Uterus (tissue), 4 donors: ENCODE measurements around the gene COL26A1. TPM values are rescaled to one million over a fixed set of nuclear protein-coding genes. Genes with fewer than 3 reads are reported as not detected.

ENCODE experiments used
- DNase-seq, 2 donors: peaks; one replicate each; pipeline ENCODE4 v3.0.0-alpha.2; 2019 to 2020
- H3K27ac ChIP-seq, 2 donors: fragments of 200-600 bp; sonication (generic); 1 replicate in 1 of 2; 2 replicates in 1 of 2; pipeline ENCODE4 v1.5.1; 2016 to 2018
- H3K27me3 ChIP-seq, 2 donors: fragments of 200-600 bp; sonication (generic); one replicate each; pipeline ENCODE4 v1.5.1; 2018 to 2019; ENCODE audit warnings: control low read depth in 1 of 2
- H3K36me3 ChIP-seq, 2 donors: fragments of 200-600 bp; sonication (generic); one replicate each; pipeline ENCODE4 v1.5.1; 2019; ENCODE audit warnings: control low read depth in 1 of 2
- H3K4me1 ChIP-seq, 2 donors: fragments of 200-600 bp; sonication (generic); one replicate each; pipeline ENCODE4 v1.5.1; 2018 to 2019; ENCODE audit warnings: control low read depth in 1 of 2
- H3K4me3 ChIP-seq, 2 donors: fragments of 200-600 bp; sonication (generic); 1 replicate in 1 of 2; 2 replicates in 1 of 2; pipeline ENCODE4 v1.5.1; 2018 to 2019; ENCODE audit warnings: mild to moderate bottlenecking in 1 of 2
- H3K9me3 ChIP-seq, 2 donors: fragments of 200-600 bp; sonication (generic); one replicate each; pipeline ENCODE4 v1.5.1; 2019; ENCODE audit warnings: control low read depth in 1 of 2
- POLR2A ChIP-seq, 2 donors: fragments of 450-650 bp; IDR thresholded peaks; one replicate each; pipeline ENCODE4 v1.6.1; 2016; ENCODE audit warnings: antibody characterized with exemption in 2 of 2, mild to moderate bottlenecking in 1 of 2, moderate library complexity in 1 of 2
- intact Hi-C: fragments of 100-400 bp; cut with DNase I; formaldehyde crosslinking; loops from one replicate; pipeline ENCODE4 v1.15.1; 2023; ENCODE audit warnings: low total_unique reads
- total RNA-seq, 4 donors: library from RNA; depleted of rRNA in 3 of 4; stranded (reverse); fragments of >200 nt in 3 of 4; gene quantifications; one replicate each; pipeline versions ENCODE4 v1.1.0 to v1.2.4, GENCODE V29; 2014 to 2023
- TF ChIP-seq, protein P1 (sequence below), 4 experiments: fragments of 200-600 bp in 2 of 4; fragments of 450-650 bp in 2 of 4; sonication (generic) in 2 of 4; IDR thresholded peaks; one replicate each; pipeline ENCODE4 v1.5.1; 2016 to 2019; ENCODE audit warnings: antibody characterized with exemption in 4 of 4, mild to moderate bottlenecking in 2 of 4, moderate library complexity in 1 of 4
- donor health status: DM: yes; HTN: yes; CAD: no.

Gene COL26A1
- total RNA-seq, 4 donors from 2014 or later, result 0.30 to 11.8 TPM; not detected in 2

DNA sequence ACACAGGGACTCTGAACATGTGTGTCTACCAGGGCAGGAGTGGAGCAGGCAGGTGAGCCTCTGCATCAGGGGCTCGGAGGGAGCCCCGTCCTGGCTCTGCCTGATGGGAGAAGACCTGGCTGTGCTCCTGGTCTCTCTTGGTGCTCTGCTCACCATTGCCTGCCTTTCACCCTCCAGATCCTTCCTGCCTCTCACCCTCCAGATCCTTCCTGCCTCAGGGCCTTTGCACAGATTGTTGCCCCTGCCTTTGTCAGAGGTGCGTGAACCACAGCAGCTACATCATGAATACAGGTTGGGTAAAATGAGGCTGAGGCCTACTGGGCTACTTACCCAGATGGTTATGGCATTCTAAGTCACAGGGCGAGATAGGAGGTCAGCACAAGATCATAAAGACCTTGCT is 16.6 kb downstream of the COL26A1 start:
- H3K9me3 ChIP-seq, result no peaks in the 10 kb centered on the region
- no peak overlapping the region for H3K4me3 ChIP-seq
- H3K4me1 ChIP-seq, result no peaks in the 10 kb centered on the region
- no peak overlapping the region for H3K27ac ChIP-seq
- no peak for TF ChIP-seq POLR2A (IDR thresholded peaks at IDR 0.05)
- TF ChIP-seq, protein P1, sequence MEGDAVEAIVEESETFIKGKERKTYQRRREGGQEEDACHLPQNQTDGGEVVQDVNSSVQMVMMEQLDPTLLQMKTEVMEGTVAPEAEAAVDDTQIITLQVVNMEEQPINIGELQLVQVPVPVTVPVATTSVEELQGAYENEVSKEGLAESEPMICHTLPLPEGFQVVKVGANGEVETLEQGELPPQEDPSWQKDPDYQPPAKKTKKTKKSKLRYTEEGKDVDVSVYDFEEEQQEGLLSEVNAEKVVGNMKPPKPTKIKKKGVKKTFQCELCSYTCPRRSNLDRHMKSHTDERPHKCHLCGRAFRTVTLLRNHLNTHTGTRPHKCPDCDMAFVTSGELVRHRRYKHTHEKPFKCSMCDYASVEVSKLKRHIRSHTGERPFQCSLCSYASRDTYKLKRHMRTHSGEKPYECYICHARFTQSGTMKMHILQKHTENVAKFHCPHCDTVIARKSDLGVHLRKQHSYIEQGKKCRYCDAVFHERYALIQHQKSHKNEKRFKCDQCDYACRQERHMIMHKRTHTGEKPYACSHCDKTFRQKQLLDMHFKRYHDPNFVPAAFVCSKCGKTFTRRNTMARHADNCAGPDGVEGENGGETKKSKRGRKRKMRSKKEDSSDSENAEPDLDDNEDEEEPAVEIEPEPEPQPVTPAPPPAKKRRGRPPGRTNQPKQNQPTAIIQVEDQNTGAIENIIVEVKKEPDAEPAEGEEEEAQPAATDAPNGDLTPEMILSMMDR (IDR thresholded peaks at IDR 0.05), result no peak
- no peaks in the 10 kb centered on the region for H3K36me3 ChIP-seq
- DNase-seq, result no peak
- intact Hi-C loops, result no loop called here
- no peaks in the 10 kb centered on the region for H3K27me3 ChIP-seq

DNA sequence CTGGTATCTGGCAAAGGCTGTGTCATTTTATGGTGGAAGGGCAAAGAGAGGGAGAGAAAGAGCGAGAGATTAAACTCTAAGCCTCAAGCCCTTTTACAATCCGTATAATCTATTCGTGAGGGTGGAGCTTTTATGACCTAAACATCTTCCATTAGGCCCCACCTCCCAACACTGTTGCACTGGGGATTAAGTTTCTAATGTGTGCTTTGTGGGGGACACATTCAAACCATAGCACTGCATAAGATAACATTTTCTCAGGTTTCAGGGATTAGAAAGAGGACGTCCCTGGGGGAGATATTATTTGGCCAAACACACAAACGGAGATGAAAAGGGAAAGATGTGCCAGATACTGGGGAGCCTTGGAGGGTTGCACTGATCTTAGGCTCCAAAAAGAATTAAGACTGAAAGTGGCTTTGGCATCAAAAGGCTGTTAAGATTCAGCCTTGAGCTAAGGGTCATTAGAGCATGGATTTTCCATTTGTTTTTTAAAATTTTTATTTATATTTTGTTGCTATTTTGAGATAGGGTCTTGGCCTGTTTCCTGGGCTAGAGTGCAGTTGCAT is 19.0 kb downstream of the COL26A1 start:
- DNase-seq, result no peak
- Histone ChIP-seq H3K27ac (no peak overlapping the region), H3K4me3 (no peak overlapping the region), H3K27me3 (no peaks in the 10 kb centered on the region), H3K9me3 (no peaks in the 10 kb centered on the region), H3K36me3 (no peaks in the 10 kb centered on the region), H3K4me1 (no peaks in the 10 kb centered on the region)
- intact Hi-C loops, result no loop called here
- TF ChIP-seq, protein P1 (IDR thresholded peaks at IDR 0.05), result no peak
- TF ChIP-seq POLR2A (IDR thresholded peaks at IDR 0.05), result no peak

DNA sequence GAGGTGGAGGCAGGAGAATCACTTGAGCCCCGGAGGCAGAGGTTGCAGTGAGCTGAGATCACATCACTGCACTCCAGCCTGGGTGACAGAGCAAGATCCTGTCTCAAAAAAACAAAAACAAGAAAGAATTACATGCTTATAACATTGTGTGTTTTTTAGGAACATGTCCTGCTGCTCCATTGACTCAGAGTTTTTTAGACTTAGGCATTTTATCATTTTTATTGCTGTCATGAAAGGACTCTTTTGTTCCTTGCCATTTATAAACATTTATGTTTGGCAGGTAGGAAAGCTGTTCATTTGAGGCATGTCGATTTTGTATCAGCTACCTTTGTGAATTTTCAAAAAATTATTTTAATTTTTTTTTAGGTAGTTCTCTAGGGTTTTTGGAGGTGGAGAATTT is 20.3 kb downstream of the COL26A1 start:
- no peaks in the 10 kb centered on the region for H3K9me3 ChIP-seq
- no peak for DNase-seq

DNA sequence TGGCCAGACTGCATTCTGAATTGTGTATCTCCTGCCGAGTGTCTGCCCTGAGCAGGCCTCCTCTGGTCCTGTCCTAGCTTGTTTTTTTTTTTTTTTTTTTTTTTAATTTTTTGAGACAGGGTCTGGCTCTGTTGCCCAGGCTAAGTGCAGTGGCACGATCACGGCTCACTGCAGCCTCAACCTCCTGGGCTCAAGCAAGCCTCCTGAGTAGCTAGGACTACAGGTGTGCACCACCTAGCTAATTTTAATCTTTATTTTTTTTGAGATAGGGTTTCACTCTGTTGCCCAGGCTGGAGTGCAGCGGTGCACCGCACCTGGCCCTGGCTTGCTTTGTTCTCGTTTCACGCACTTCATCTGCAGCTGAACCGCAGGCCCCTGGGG is 23.5 kb downstream of the COL26A1 start:
- H3K4me1 ChIP-seq, result no peaks in the 10 kb centered on the region
- TF ChIP-seq, protein P1 (IDR thresholded peaks at IDR 0.05), result no peak
- TF ChIP-seq POLR2A (IDR thresholded peaks at IDR 0.05), result no peak
- no peaks in the 10 kb centered on the region for H3K9me3 ChIP-seq
- H3K27me3 ChIP-seq, result peaks cover 0 to 3% of the 10 kb centered on the region in 2 donors
- intact Hi-C loops, result no loop called here
- no peak overlapping the region for H3K4me3 ChIP-seq
- no peak for DNase-seq
- H3K27ac ChIP-seq, result no peak overlapping the region
- no peaks in the 10 kb centered on the region for H3K36me3 ChIP-seq

More for the DNA sequence above, 20.3 kb downstream of the COL26A1 start:
- intact Hi-C loops, result no loop called here
- no peaks in the 10 kb centered on the region for H3K4me1 ChIP-seq
- TF ChIP-seq, protein P1 (IDR thresholded peaks at IDR 0.05), result no peak
- TF ChIP-seq POLR2A (IDR thresholded peaks at IDR 0.05), result no peak
- no peaks in the 10 kb centered on the region for H3K27me3 ChIP-seq
- H3K27ac ChIP-seq, result no peak overlapping the region
- no peak overlapping the region for H3K4me3 ChIP-seq
- no peaks in the 10 kb centered on the region for H3K36me3 ChIP-seq

DNA sequence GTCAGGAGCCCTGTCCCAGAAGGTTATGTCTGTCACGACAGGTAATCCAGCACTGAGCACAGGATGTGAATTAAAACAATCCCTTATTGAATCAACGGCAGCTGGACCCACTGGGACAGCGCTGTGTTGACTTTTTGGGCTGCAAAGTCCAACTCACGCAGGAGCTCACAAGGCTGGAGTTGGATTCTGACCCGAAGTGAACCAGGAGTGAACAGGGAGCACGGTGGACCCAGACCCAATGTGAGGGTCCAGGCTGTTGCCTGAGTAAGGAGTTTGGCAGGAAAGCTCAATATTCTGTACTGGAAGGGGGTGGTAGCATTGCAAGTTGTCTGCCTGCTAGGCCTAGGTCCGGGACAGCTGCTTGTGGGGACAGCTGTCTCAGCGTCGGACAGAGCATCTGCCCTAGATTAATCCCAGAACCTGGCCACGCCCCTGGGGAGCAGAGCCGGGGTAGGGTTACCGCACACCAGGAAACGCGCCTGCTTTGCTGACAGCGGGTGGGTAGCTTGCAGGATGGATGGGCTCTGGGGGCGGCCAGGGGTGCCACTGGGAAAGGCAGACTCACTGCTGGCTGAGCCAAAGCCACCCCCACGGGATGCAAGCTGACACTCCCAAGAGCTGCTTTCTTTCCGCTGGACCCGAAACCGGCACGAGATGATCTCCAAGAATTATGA is 24.0 kb downstream of the COL26A1 start:
- TF ChIP-seq, protein P1 (IDR thresholded peaks at IDR 0.05), result no peak
- TF ChIP-seq POLR2A (IDR thresholded peaks at IDR 0.05), result no peak
- peaks cover 0 to 3% of the 10 kb centered on the region in 2 donors for H3K27me3 ChIP-seq
- no peaks in the 10 kb centered on the region for H3K9me3 ChIP-seq
- H3K4me1 ChIP-seq, result no peaks in the 10 kb centered on the region
- H3K27ac ChIP-seq, result no peak overlapping the region
- DNase-seq, result no peak
- no peaks in the 10 kb centered on the region for H3K36me3 ChIP-seq
- no peak overlapping the region for H3K4me3 ChIP-seq
- intact Hi-C loops, result no loop called here
